NB4 (cell line): ENCODE measurements around the gene JPH3.

ENCODE experiments used
- CTCF ChIP-seq: IDR thresholded peaks from one replicate; pipeline ENCODE4 v1.5.1; 2012; ENCODE audit warnings: low read depth, low read length
- MAX ChIP-seq: IDR thresholded peaks from 2 replicates; pipeline ENCODE4 v1.6.1; 2011; ENCODE audit warnings: low read depth, low read length
- POLR2A ChIP-seq: IDR thresholded peaks from 2 replicates; pipeline ENCODE4 v1.6.1; 2011; ENCODE audit warnings: mild to moderate bottlenecking; ENCODE audit not compliant: insufficient read length; ENCODE audit errors: extremely low read depth

GRCh38 chr16:87601401-87601981 is 817 bp upstream of the JPH3 start:
- TF ChIP-seq CTCF (no peak), MAX (no peak), POLR2A (no peak)
